ENCODE measurements around the gene PHF14.

GRCh38 chr7:10939911-10940703 is 33.6 kb upstream of the PHF14 start:
- TF ChIP-seq EP300 (IDR thresholded peaks at IDR 0.05) (no peak), CTCF (IDR thresholded peaks at IDR 0.05) (no peak)
